Activated gamma-delta T cell treated with anti-CD3 and anti-CD28 coated beads, Interleukin-2, amount 50 U/mL, for 16 hours (primary cell): ENCODE data around the gene C1orf198.
"Not testable (repeated sequence)": the region's sequence is repeated elsewhere in the genome, so short reads cannot be mapped to it uniquely, and the experiment has no call there.

Experiments used
- DNase-seq: peaks from one replicate; pipeline ENCODE4 v3.0.0-alpha.2; 2020; ENCODE audit warnings: low read depth

The C1orf198 gene

DNA sequence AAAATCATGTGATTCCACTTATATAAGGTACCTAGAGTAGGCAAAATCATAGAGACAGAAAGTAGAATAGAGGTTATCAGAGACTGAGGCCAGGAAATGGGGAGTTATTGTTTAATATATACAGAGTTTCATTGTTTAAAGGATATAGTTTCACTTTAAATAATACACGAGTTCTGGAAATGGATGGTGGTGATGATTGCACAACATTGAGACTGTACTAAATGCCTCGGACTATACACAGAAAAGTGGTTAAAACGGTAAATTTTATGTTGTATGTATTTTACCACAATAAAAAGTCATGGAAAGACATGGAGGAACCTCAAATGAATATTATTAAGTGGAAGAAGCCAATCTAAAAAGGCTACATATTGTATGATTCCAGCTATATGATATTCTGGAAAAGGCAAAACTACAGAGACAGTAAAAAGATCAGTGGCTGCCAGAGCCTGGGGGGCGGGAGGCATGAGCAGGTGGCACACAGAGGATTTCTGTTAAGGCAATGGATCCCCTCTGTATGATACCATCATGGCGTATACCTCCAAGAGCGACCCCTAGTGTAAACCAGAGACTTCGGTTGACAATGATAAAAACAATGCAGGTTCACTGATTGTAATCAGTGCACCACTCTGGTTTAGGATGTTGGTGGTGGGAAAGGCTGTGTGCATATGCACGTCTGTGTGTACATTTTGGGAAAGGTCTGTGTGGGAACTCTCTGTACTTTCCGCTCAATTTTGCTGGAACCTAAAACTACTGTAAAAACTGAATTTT, 7.5 kb downstream of the C1orf198 start:
- DNase-seq: no peak

DNA sequence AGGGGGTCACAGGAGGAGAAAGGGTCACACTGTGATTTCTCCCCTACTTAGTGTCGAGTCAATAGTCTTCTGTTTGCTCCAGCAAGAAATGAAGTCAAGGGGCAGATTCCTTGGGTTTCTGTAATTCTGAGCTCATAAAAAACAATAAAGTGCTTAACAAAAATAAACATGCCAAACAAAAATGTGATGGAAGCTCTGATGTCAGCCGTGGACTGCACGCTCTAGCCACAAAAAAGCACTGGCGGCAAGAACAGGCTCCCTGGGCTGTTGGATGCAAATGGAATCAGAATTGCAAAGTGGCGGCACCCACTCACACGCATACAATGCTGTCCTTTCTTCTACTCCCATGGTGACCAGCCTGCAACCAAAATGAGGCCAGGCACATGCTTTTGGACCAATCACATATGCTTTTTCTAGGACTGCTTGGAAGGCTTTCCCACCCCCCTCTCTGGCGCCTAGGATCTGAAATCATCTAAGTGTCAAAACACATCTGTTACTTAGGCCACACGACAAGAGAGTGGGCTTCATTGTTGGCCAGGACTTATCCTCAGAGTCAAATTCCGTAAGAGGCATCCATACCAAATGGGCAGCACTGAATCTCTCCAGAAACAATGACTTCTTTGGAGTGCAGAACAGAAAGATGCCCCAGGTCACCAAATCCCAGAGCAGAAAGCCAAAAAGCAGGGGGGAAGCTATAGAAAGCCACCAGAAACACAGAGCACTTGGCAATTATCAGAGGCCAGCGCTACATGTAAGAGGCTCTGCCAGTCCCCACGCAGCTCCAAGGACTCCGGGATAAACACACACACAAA, 9.2 kb downstream of the C1orf198 start:
- no peak for DNase-seq

- no peak for DNase-seq
Observed at GRCh38 chr1:230858236-230858820, 10.0 kb downstream of the C1orf198 start.

DNA sequence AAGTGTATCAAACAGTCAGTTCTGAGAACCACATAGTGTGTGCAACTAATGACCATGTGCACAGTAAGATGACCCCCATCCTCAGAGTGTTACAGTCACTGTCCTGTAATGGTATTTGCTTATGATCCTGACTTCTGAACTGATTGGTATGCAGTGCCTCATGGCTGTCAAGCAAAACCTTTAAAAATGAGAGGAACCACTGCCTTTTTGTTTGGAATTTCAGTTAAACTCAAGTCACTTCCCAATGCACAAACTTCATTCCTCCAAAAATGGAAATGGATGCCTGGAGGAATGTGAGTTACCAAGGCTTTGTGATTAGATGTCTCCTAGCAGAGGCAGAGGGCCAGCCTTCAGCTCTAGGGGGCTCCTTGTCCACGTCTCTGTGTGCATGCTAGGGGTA, 10.5 kb downstream of the C1orf198 start:
- no peak for DNase-seq

- no peak for DNase-seq
Observed at GRCh38 chr1:230857077-230857476, 11.2 kb downstream of the C1orf198 start.

GRCh38 chr1:230855886-230856285, 12.4 kb downstream of the C1orf198 start:
- DNase-seq: no peak

GRCh38 chr1:230854423-230854822, 13.9 kb downstream of the C1orf198 start:
- no peak for DNase-seq

DNA sequence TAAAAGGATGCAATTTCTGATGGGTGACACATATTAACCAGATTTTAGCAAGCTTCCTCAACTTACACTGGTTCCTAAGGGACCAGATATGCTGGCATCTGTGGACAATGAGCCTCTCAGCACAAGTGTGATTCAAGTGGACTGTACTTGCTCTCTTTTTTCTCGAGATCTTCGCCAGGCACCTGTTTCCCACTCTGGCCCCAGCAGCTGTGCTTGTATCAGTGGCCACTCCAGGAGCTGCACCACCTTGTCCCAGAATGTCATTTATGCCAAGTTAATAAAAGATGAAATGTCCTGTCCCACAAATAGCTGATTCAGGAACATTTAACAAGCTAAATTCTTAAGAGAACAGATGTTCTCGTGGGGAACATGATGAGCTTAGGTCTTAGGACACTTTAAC, 14.6 kb downstream of the C1orf198 start:
- no peak for DNase-seq

- no peak for DNase-seq
Observed at GRCh38 chr1:230852959-230853358, 15.4 kb downstream of the C1orf198 start.

DNA sequence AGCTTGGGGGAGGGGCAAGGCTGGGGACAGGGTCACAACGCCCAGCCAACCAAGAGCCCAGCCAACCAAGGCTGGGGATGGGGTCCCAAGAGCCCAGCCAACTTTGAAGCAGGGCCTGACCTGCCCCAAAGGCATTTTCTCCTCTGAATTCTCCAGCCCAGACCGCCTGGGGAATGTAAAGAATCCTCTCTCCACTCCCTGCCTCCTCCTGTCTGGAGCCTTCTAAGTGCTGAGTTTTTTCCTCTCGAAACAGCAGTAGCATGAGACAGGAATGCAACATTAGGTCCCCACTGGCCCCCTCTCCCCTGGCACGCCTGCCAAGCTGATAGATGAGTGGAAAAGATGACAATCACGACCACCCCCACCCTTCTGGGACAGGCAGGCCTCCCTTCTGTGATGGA, 17.0 kb downstream of the C1orf198 start:
- no peak for DNase-seq

DNA sequence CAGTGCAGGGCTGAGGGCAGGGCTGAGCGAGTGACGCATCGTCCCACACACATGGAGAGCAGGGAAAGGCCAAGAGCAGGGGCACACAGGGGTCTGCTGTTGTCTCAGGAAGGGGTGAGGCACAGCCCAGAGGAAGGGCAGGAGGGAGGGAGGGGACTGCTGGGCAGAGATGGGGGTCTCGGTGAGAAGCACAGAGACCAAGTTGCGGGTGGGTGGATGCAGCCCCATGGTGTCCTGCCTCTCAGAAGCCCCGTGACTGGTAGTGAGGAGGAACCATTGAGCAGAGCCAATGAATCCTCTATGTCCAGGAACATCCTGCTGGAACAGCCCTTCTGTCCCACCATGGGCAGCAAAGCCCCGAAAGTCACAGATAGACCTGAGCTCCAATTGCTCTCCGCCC, 17.8 kb downstream of the C1orf198 start:
- DNase-seq: no peak

- no peak for DNase-seq
Observed at GRCh38 chr1:230849451-230850224, 18.7 kb downstream of the C1orf198 start.

DNA sequence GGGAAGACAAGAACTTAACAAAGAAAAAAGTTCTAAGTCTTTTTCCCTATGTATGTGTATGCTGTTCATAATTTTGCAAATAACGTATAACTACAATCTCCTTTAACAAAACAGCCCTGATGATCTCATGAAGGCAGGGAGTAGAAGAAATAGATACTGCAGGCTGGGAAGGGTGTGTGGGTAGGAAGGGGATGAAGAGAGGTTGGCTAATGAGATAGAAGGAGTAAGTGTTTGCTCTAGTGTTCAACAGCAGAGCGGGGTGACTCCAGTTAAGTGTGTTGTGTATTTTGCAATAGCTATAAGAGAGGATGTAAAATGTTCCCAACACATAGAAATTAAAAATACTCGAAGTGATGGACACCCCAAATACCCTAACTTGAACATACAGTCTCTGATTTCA, 20.1 kb downstream of the C1orf198 start:
- no peak for DNase-seq

GRCh38 chr1:230845184-230845583, 23.1 kb downstream of the C1orf198 start:
- not testable (repeated sequence) for DNase-seq

DNA sequence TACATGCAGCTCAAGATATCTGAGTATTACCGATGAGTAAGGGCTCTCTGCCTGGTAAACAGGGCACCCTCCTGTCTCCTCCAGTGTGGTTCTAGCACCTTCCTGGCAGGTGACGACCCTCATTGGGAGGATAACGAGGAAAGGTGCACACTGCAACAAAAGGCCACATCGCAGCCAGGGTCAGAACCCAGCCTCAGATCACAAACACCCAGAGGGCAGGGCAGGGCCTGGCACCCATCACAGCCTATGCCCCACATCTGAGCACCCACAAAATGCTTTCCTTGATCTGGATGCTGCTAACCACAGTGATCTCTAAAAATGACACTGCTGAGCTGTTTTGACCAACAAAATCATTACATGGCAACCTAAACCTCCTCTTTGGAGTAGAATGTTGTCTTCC, 23.8 kb downstream of the C1orf198 start:
- no peak for DNase-seq

DNA sequence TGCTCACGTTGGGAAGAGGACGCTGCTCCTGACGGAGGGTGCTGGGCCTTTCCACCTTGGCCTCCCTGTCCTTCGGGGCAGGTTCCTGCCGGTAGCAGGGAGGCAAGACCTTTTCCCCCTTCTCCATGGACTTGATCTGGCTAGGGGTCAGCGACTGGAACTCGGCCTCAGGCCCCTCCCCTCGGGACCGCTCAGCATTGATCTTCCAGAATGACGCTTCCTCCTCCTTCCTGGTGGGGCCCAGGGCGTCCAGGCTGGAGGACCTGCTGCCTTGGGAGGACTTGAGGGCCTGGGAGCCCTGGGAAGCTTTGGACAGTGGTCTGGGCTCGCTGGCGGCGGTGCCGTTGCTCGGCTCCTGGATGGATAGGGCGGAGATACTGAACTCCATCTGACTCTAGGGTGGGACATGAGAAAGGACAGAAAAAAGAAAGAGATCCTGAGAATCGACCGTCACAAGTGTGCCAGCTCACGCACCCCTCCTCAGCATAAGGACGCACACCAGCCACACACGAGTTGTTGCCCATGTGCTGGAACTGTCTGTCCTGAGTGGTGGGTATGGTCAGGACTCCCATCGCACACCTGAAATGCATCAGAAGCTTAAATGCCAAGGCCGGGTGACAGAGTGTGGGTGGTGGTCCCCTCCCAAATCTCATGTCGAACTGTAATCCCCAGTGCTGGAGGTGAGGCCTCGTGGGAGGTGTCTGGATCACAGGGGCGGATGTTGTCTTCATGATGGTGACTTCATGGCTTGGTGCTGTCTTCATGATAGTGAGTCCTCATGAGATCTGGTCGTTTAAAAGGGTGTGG, 24.6 kb downstream of the C1orf198 start:
- no peak for DNase-seq

- no peak for DNase-seq
Observed at GRCh38 chr1:230842801-230843200, 25.5 kb downstream of the C1orf198 start.

- DNase-seq: no peak
Observed at GRCh38 chr1:230839173-230839572, 29.1 kb downstream of the C1orf198 start.

GRCh38 chr1:230836793-230837192, 31.5 kb downstream of the C1orf198 start:
- DNase-seq: no peak

- DNase-seq: no peak
Observed at GRCh38 chr1:230836347-230836746, 32.0 kb downstream of the C1orf198 start.

DNA sequence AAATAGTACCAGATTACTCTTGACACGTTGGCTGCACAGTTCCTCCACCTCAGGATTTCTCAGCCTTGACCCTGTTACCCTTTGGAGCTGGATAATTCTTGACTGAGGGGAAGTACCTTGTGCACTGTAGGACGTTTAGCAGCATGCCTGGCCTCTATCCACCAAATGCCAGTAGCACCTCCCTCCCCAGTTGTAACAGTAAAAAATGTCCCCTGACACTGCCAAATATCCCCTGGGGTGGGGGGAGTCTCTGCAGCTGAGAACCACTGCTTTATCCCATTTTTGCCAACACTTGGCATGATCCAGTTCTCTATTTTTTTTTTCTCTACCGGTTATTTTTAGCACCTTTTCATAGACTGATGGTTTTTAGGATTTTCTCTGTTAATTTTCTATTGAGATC, 34.0 kb downstream of the C1orf198 start:
- no peak for DNase-seq
